HG02763 (cell line): ENCODE data around the gene WDFY1.

ENCODE experiments used
- ATAC-seq: cut with Tn5 transposase; IDR thresholded peaks from one replicate; pipeline ENCODE4 v1.9.1; 2021; ENCODE audit warnings: mild to moderate bottlenecking, moderate library complexity; ENCODE audit not compliant: unreplicated experiment

The WDFY1 gene, protein sequence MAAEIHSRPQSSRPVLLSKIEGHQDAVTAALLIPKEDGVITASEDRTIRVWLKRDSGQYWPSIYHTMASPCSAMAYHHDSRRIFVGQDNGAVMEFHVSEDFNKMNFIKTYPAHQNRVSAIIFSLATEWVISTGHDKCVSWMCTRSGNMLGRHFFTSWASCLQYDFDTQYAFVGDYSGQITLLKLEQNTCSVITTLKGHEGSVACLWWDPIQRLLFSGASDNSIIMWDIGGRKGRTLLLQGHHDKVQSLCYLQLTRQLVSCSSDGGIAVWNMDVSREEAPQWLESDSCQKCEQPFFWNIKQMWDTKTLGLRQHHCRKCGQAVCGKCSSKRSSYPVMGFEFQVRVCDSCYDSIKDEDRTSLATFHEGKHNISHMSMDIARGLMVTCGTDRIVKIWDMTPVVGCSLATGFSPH

DNA sequence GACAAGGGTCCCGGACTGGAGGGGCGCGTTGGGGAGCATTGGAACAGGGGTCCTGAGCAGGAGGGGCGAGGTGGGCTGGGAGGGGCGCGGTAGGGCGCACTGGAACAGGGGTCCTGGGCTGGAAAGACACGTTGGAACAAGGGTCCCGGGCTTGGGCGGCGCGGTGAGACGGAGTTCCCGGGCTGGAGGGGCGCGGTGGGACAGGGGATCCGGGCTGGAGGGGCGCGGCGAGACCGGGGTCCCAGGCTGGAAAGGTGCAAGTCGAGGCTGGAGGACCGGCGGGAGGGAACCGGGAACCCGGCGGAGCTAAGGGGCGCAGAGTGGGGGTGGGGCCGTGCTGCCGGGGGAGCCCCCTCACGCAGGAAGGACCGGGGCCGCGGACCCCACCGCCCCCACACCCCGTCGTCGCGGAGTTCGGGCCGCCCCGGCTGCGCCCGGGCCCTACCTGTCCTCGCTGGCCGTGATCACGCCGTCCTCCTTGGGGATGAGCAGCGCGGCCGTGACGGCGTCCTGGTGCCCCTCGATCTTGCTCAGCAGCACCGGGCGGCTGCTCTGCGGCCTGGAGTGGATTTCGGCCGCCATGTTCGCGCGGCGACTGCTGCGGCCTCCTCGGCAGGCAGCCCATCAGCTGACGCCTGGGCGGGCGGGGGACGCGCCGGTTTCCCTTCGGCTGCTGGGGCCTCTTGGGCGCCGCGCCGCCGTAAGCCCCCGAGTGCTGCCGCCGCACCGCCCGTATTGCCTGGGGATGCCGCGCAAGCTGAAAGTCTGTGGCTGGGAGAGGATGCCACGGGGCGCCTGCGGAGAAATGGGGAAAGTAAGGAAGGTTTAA lies at the start of gene WDFY1:
Gene WDFY1, minus strand, starts transcription at position 633 of the 829 bp plus-strand sequence. Its CDS starts 51 bp downstream, at position 582.
- peak; percentile 81 for ATAC-seq

DNA sequence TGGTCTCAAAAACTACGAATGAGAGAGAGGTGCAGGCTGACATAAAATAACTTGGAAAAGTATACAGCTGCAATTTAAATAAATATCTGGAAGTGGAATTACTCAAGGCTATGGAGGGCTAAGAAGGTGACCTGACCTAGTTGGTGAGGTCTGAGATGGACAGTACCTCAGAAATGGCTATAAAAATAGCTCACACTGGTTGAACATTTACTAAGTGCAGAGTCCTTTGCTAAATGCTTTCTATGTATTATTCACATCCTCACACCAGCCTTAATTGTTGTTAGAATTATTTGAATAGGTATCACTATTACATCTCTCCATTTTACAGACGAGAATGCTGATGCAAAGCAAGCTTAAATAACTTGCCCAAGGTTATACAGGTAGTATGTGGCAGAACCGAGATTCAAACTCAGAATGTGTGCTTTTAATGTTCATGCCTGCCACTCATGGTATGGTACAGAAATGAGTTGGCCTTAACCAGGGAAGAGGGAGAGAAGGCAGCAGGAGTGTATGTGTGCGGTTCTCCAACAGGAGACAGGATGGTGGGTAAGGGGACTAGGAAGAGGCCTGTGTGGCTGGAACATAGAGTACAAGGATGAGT lies 49.5 kb upstream of the WDFY1 start:
- ATAC-seq: no peak

DNA sequence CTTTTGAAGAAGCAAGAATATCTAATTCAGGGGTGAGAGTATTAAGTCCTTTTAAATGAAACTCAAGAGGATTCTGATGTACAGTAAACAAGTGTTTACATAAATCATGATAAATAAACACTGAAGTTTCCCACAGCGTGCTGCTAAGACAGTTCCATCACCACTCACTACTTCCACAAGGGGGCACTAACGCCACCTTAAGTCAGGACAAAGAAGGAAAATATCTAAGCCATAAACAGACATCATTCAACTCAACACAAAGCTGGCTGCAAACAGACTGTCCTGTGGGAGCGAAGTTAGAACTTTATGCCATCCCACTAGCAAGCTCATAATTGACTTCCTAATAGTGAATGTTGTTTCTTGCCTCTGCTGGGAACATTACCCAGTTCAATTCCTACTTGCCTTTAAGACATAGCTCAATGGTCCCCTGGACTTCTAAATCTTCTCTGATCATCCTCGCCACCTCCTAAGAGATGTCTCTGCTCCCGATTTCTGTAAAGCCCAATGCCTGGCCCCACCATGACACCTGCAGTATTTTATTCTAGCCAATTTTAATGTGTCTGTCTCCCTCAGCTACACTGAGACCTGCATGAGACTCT lies 48.6 kb upstream of the WDFY1 start:
- no peak for ATAC-seq

DNA sequence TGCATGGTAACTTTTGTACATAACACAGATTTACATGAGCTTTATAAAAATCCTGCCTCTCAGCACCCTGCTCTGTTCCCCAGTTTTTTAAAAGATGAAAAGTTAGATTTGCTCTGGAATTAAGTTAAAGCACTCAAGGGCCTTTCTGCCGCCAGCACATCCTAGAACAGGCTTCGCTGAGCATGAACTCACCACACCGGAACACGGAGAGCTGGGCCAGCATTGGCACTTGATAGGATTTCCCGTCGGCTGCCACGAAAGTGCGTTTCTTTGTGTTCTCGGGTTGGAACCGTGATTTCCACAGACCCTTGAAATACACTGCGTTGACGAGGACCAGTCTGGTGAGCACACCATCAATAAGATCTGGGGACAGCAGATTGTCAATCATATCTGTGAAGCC lies 46.5 kb upstream of the WDFY1 start:
- no peak for ATAC-seq

DNA sequence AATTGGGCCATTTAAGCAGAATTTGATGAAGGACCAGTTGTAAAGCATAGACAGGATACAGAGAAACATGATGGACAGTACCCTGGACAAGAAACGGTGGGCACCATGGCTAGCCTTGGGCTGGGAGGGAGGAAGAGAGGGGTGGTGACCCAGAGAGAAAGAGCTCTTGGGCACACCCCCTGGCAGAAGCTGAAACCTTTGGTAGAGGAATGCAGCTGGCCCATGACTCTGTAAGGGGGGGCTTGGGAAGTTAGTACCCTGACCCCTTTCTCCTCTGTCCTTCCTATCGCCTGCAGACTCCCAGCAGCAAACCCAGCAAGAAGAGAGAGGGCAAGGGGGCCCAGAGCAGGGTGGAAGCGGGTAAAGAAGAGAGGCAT lies 44.7 kb upstream of the WDFY1 start:
- ATAC-seq: no peak

DNA sequence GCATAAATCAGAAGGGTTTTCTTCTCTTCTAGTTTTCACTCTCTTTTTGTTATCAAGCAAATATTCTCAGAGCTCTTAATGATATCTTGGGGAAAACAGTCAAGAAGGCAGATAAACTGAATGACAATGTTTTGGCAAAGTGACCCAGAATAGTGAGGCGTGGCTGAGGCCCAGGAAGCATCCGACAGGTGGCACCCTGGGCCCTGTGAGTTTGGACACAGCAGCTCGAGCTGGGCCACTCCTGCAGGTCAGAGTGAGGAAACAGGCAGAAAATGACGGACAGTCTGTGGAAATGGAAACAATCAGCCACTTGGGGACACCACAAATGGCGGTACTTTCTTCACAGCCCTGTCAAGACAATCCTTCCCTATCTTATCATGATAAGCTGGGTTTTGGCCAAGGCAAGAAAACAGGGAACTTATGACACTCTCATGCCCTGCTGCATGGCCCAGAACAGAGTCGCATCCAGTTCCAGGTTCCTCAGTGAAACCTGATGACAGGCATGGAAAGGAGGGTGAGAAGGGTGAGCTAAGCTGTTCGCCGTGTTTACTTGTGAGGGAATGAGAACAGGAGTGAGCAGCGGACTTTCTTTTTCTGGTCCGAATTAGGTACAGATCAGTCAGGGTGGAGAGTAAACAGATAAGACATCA lies 44.2 kb upstream of the WDFY1 start:
- no peak for ATAC-seq

DNA sequence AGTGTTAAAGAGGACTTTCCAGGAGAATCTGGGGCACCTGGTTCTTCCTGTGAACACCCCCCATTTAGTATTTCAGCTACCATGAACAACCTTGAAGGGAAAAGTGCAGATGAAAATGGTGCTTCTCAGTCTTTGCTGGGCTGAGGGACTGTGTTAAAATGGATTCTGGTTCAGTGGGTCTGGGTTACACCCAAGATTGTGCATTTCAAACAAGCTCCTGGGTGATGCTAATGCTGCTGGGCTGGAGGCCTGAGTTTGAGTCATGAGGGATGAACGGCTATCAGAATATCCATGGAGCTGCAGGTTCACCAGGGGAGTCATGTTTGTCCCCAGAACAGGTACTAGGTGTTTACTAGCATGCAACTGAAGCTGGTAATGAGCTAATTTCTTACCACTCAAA lies 36.1 kb upstream of the WDFY1 start:
- no peak for ATAC-seq

DNA sequence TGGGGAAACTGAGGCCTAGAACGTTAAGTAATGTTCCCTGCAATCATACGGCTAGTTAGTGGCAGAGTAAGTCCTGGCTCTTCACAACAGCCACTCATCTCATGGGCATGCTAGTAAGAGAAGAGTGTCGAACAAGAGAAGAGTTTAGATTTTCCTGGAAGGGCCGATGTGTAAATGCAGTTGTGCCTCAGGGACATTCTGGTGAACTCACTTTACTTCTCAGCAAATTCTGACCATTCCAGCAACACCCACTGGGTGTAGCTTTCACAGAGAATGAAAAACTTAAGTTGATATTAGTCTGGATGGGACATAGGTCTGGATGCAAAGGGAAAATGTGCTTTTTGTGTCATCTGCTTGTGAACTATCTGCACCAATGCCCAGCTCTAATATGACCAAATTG lies 35.7 kb upstream of the WDFY1 start:
- no peak for ATAC-seq

DNA sequence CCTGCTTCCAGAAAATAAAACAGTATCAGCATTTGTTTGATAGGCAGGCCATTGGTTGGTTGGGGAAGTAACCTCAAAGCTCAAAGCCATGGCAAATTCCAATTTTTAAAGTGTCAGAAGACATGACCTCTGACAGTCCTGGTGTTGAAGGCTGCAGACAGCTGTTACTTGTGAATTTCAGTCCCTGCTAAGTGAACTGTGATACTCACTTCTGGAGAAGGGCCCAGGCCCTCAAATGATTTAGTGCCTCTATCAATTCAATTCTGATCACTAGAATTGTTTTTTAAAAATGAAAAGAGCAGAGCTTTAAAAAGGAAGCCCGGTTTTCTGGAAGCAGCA lies 35.2 kb upstream of the WDFY1 start:
- no peak for ATAC-seq

DNA sequence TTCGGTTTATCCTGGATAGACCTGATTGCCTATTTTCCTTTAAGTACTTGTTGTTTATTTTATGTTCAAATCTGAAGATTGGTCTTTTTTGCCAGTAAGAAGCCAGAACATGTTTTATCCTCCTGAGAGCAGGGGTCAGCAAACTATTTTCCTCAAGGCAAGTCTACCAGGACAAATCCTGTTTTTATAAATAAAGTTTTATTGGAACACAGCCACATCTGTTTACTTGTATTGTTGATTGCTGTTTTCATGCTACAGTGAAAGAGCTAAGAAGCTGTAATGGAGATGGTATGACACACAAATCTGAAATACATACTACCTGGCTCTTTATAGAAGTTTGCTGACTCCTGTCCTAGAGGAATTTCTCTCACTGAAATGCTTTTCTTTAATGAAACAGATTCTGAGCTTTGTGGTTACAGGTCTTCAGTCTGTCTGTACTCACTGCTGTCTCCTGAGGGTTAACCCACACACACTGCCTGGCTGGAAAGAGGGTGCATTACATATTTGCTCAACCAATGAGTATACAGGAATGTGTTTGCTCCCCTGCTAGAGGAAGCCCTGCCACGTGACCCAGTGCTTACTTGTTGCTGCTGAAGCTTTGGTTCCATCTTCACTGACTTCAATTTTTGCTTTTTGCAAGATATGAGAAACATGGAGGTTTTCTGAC lies 34.7 kb upstream of the WDFY1 start:
- ATAC-seq: no peak

DNA sequence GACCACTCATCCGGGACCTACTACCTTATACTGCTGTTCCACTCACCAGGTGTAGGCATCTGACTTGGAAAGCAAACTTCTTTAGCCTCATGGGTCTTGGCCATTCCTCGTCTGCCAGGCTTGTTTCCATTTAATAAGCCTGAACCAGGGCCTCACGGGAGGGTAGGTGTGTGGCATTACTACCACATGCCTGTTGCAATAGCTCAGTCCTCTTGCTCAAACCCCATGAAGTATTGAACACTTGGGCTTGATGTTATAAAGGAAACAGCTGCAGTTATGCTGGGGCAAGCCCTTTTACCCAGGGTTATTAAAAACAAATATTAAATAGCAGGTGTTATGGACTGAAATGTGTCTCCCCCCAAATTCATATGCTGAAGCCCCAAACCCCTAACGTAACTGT lies 33.3 kb upstream of the WDFY1 start:
- no peak for ATAC-seq

DNA sequence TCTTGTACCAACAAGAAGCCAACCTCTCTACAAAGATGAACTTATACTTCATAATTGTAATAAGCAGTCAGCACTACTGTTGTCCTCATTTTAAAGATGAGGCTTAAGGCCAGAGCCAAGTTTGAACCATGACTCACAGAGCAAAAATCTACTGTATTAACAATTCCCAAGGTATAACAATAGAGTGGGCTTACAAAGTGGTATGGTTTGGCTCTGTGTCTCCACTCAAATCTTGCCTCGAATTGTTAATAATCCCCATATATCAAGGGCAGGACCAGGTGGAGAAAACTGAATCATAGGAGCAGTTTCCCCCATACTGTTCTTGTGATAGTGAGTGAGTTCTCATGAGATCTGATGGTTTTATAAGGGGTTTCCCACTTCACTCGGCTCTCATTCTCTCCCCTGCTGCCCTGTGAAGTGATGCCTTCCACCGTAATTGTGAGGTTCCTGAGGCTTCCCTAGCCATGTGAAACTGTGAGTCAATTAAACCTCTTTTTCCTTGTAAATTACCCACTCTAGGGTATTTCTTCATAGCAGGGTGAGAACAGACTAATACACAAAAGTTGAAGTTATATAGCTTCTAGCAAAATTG lies 31.6 kb upstream of the WDFY1 start:
- no peak for ATAC-seq

DNA sequence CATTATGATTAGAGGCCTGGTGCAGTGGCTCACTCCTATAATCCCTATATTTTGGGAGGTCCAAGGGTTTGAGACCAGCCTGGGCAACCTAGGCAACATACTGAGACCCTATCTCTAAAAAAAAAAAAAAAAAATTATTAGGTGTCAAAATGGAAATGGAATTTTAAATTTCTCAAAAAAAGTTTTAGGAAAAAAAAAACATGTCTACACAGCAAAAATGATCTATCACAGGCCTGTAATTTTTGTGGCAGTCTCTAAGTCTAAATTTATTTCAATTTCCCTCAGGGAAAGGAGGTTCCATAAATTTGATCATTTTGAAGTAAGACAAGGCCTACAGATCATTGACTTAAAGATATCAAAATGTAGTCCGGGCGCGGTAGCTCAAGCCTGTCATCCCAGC lies 28.5 kb upstream of the WDFY1 start:
- no peak for ATAC-seq

DNA sequence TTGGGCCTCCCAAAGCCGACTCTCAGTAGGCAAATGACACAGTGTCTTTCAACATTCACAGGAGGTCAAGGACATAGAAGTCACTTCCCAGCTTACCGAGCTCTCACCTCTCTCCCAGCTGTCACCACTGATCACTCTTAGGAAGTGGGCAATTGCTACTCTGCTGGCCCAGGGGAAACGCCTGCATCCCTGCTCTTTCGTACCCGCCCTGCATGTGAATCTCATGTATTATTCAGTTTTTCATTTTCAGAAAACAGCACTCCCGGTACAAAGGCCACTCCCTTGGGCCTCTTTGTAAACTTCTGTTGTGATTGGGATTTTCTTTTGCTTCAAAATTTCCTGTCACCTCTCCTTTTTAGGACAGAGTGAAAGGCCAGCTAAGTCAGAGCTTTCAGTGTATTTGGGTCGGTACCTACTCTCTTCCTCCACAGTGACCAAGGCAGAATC lies 27.5 kb upstream of the WDFY1 start:
- no peak for ATAC-seq

DNA sequence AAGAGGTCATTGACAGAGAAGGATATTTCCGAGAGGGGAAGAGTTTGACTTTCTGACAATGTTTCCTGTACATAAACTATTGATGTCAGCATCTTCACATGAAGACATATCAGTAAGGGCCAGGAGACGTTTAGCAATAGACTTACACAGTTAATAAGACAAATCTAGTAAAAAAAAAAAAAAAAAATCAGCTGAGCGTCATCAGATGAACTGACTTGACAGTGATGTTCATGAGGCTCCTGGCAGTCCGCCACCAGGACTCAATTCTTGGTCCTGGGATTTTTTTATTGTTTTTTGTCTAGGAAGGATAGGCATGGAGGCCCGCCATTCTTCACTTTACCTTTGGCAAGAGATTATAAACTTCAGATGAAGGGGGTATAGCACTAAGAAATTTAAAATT lies 26.6 kb upstream of the WDFY1 start:
- no peak for ATAC-seq

DNA sequence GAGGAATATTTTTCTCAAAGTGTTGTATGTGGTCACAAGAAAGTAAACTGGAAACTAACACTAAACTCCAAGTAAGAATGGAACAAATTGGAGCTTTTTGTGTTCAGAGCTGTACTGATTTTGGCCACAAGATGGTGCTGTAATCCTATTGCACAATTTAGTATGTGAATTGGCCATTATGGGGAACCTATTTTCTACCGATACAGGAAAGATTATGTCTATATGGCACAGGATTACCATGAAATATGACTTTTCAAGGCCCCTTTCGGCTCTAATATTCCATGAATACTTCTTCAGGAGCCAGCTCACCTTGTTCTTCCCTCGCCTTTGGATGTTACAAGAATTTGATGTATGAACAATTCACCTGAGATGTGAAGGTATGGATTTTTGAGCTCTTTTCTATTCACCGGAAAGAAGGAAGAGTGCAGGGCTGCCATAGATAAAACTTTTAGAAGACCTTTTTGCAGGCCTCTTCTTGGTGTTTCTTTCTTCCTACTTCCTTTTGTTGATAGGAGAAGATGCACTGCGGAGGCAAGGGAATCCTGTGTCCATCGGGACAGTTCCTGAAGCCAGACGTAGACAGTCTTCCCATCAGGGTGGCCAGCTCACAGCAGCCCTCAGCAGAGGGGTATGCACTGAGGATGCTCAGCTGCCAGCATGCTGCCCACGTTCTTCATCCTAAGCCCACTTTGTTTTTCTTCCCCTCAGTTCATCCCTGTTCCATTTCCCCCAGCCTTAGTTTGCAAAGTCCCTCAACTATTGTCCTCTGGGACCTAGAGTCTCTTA lies 25.4 kb upstream of the WDFY1 start:
- ATAC-seq: peak; percentile 44

DNA sequence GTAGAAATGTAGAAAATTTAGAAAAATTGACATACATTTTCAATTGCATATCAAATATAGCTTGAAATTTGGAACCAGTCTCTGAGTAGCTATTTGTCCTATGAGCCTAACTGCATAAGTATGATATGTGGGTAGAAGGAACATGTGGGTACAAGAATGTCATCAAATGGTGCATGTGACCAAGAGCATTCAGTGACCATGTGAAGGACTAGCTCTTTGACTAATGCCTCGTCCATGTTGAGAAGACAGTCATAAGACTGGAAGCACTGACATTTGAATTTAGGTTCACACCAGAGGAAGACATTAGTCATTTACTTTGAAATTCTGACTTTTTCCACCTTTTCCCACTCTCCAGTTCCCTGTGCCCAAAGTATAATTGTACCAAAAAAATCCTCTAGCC lies 24.7 kb upstream of the WDFY1 start:
- ATAC-seq: no peak

DNA sequence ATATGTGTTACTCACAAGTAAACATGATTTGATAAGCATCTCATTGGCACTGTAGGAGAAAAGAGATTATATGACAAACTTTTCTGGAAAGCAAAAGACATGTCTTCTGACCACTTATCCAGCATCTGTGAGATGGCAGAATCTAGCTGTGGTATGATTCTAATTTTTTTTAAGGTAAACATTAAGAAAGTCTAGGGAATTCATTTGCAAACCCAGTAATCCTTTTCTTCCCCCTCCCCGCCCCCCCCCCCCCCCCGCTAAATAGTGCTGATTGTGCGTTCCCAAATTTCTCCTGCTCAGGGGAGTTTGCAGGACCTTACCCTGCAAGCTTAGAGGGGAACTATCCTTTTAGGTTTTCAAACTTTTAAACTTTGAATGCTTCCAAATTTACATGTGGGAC lies 24.2 kb upstream of the WDFY1 start:
- no peak for ATAC-seq

DNA sequence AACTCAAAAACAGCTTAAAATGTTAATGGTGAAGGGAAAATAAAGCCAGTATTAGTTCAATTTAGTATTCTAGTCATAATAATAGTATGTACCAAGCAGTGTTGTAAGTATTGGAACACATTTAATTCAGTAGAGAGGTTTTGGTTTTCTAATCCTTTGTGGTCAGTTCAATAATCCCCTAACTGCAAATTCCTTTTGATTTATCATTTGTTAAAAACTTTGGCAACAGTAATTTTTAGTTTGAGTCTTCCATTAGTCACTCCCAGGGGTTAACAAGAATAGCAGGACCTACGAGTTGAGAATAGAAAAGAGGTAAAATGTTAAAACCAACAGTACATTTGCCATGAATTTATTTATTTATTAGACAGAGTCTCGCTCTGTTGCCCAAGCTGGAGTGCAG lies 22.8 kb upstream of the WDFY1 start:
- no peak for ATAC-seq
